ENCODE results near the gene CBY1. TPM values are rescaled to one million over a fixed set of nuclear protein-coding genes. Genes with fewer than 3 reads are reported as not detected.

The CBY1 gene
- 13.4 to 19.2 TPM (median 15.1 TPM) in 5 replicates for total RNA-seq (2022; extraction: Qiagen RNA extraction; ENCODE audit: low read depth)

DNA sequence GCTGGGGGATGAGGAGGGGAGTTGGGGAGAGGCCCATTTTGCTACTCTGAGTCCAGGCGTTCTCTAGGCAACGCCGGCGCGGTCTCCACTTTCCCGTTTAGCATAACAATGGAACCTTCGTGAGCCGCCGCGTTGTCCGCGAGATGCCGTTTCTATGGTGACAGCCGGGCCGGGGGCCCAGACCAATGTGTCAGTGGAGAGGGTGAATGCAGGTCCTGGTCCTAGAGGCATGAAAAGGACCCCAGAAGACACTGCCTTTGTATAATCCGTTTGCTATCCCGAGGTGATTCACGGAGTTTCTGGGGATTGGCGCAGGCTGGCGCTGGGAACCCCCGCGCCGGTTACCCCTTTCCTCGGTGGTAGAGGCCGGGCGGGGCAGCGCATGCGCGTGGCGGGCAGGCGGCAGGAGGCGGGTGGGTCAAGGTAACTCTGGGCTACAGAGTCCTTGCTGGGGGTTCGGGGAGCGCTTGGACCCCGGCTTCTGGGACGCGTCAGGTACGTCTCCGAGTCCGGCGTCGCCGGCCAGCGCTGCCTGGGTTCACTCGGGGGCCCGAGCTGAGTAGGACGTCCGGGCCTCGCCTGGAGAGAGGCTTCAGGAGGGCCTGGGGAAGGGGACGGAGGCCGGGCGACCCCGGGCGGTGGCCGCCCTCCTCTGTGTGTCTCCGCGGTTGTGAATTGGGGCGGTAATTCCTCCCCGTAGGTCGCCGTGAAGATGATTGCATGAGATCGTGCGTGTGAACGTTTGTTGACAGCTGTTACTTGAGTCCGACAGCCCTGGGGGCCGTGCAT lies at the start of gene CBY1, which contains the start of gene FAM227A:
TSS of gene CBY1 (plus strand) at position 383 of the 789 bp plus-strand sequence. CDS start 11,417 bp downstream, outside the sequence.
TSS of gene FAM227A (minus strand) at position 137 of the 789 bp plus-strand sequence. CDS start 6,224 bp downstream, outside the sequence.

DNA sequence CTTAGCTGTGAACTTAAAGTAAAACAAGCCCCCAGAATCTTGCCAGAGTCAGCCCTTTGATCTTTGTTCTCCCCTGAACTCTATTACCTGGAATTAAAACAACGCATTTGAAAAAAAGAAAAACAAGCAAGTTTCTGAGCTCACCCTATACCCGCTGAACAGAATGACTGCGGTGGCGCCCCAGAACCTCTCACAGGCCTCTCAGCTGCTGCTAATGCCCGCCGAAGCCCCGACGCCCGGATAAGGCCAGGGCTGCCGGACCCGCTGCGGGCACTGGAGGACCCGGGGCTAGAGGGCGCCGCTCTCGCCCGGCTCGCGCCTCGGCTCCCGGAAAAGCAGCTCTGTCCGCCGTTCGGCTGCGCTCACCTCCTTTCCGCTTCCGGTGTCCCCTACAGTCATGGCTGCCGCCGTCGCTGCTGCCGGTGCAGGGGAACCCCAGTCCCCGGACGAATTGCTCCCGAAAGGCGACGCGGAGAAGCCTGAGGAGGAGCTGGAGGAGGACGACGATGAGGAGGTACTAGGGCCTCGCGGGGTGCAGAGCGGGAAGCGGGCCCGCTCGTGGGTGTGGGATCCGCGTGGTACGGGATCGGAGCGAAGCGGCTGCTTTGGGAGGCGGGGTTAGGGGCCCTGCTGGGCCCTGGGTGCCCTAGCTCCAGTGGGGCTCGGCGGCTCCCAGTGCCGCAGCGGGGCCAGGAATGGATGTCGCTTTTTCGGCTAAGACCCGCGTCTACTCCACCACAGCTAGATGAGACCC lies 25.3 kb downstream of the CBY1 start, which contains the start of gene TOMM22:
TSS of gene TOMM22 (plus strand) at position 376 of the 754 bp plus-strand sequence. CDS start at position 398, 22 bp downstream.

DNA sequence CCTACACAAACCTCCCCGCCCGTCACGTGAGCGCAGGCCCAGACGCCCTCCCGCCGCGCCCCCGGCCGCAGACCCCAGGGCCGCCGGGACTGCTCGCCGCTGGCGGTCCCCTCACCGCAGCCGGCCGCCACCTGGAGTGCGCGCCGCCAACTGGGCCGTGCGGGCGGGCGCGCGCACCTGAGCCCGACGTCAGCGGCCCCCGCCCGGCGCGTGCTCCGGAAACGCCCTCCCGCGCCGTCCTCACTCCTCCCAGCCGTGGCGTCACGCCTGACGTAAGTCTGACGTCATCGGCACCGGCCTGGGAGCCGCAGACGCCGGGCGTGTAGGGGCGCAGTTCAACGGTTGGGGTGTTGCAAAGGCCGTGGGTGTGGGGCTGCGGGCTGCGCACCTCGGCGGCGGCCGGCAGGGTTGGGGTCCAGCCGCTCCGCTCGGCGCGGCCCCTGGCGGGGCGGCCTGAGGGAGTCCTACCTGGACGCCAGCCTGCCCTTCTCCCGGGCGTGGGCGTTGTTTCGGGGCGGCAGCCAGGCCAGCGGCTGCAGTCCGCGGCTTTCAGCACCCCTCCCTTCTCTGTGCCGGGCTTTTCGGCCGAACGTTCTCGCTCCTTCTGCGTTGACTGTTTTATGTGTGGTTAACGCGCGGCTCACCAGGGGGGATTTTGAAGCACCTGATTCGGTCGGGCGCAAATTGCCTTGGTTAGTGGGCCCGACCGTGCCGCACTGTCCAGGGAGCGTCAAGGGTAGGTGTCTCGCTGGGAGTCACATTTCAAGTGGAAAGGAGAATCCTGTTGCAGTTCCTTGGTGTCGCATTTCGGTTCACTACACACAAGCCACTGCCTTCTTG lies 44.6 kb downstream of the CBY1 start, which contains the start of gene JOSD1:
TSS of gene JOSD1 (minus strand) at position 155 of the 840 bp plus-strand sequence. CDS start 956 bp downstream, outside the sequence.

DNA sequence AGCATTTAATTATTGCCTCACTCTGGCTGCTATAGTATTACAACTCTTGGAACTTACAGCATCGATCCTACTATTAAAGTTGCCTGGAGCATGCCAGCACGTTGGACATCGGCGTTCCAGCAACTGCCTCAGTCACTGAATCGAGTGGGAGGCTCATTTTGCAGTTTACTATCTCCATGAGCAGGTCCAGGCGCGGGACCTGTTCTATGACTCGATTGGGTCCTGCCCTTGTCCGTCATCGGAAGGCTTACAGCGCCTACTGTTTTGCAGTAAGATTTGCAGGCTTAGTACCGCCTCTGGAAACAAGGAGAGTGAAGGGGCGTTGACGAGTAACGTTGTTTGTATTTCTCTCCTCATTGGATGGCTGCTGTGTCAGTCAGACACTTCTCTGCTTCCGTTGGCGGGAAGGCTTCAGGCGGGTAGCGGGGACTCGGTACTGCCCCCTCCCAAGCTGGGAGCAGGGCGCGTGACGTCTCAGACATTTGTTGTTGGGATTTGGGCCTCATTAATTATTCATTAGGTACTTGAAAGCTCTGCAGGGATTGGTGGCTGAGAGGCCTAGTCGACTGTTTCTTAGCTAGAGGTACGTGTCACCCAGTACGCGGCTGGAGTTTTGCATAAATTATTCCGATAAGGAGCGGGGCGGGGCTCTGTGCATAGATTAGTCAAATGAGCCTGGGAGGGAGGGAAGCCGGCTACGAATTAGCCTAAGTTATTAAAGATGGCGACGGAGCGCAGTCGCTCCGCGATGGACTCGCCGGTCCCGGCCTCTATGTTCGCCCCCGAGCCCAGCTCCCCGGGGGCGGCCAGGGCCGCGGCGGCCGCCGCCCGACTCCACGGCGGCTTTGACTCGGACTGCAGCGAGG lies 49.0 kb downstream of the CBY1 start, which contains the start of gene GTPBP1:
TSS of gene GTPBP1 (plus strand) at position 710 of the 866 bp plus-strand sequence. CDS start at position 722, 12 bp downstream.

Other genes starting within 250 kb of the CBY1 start
- gene KCNJ4, start 201.4 kb upstream of the CBY1 start, total RNA-seq (2022; extraction: Qiagen RNA extraction; ENCODE audit: low read depth): 0.09 to 0.16 TPM (median 0.13 TPM) in 5 replicates
- gene KDELR3, start 188.5 kb upstream of the CBY1 start, total RNA-seq (2022; extraction: Qiagen RNA extraction; ENCODE audit: low read depth): 18.6 to 19.9 TPM (median 19.6 TPM) in 5 replicates
- 70.5 to 93.1 TPM (median 89.9 TPM) in 5 replicates for gene DDX17, start 150.3 kb upstream of the CBY1 start, total RNA-seq (2022; extraction: Qiagen RNA extraction; ENCODE audit: low read depth)
- 2.6 to 6.1 TPM (median 5.0 TPM) in 5 replicates for gene DMC1, start 86.5 kb upstream of the CBY1 start, total RNA-seq (2022; extraction: Qiagen RNA extraction; ENCODE audit: low read depth)
- 0.42 to 0.75 TPM (median 0.71 TPM) in 5 replicates for gene FAM227A, start 246 bp upstream of the CBY1 start, total RNA-seq (2022; extraction: Qiagen RNA extraction; ENCODE audit: low read depth)
- 68.5 to 92.7 TPM (median 75.9 TPM) in 5 replicates for gene TOMM22, start 25.3 kb downstream of the CBY1 start, total RNA-seq (2022; extraction: Qiagen RNA extraction; ENCODE audit: low read depth)
- gene JOSD1, start 44.3 kb downstream of the CBY1 start, total RNA-seq (2022; extraction: Qiagen RNA extraction; ENCODE audit: low read depth): 26.5 to 31.2 TPM (median 29.4 TPM) in 5 replicates
- 7.6 to 10.5 TPM (median 9.2 TPM) in 5 replicates for gene GTPBP1, start 49.3 kb downstream of the CBY1 start, total RNA-seq (2022; extraction: Qiagen RNA extraction; ENCODE audit: low read depth)
- 22.9 to 37.2 TPM (median 33.4 TPM) in 5 replicates for gene SUN2, start 99.4 kb downstream of the CBY1 start, total RNA-seq (2022; extraction: Qiagen RNA extraction; ENCODE audit: low read depth)
- 8.0 to 11.6 TPM (median 10.5 TPM) in 5 replicates for gene DNAL4, start 137.5 kb downstream of the CBY1 start, total RNA-seq (2022; extraction: Qiagen RNA extraction; ENCODE audit: low read depth)
- 10.0 to 14.7 TPM (median 11.2 TPM) in 5 replicates for gene NPTXR, start 187.4 kb downstream of the CBY1 start, total RNA-seq (2022; extraction: Qiagen RNA extraction; ENCODE audit: low read depth)
- 27.3 to 33.9 TPM (median 31.3 TPM) in 5 replicates for gene CBX6, start 215.6 kb downstream of the CBY1 start, total RNA-seq (2022; extraction: Qiagen RNA extraction; ENCODE audit: low read depth)